Right hindlimb (tissue), 1 donor: ENCODE data around the gene NPRL2.

ENCODE experiments used
- DNase-seq: peaks from one replicate; pipeline ENCODE4 v3.0.0-alpha.2; 2018

NPRL2 gene

DNA sequence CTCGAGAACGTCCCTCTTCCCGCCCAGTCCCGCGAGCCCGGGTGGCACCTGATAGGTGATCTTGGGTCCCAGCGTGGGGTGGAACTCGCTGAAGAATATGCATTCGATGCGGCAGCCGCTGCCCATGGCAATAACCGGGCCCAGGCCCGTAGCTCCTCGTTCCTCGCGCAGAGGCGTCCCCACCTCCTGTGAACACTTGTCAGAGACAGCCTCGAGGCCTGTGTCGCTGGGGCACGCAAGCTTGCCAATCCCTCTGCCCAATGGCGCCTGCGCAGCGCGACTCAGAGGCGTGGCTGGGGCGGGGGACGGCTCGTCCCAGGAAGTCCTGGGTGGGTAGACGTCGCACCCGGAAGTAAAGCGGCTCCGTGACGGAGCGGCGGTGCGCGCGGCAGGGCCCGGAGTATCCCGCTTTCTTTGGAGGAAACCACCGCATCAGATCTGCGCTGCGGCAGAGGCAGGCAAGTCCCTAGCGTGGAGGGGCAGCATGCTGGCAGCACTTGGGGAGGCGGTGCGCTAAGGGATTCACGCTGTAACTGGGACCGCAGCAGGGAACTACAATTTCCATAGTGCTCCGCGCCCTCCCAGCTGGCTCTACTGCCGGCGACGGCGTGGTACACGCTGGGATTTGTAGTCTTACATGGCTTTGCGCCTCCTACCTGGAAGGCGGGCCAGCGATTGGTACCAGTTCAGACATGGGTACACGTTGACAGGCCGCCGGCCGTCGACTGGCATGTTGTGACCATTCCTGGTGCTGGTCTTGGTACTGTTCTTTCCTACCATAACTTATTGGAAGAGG is at the start of gene NPRL2, which contains the start of gene CYB561D2:
Gene NPRL2 (minus strand): TSS at position 249 of the 796 bp plus-strand sequence. CDS start 123 bp downstream, at position 126.
Gene CYB561D2 (plus strand): TSS at position 336 of the 796 bp plus-strand sequence. CDS start 572 bp downstream, outside the sequence.
- DNase-seq = peak; percentile 97

DNA sequence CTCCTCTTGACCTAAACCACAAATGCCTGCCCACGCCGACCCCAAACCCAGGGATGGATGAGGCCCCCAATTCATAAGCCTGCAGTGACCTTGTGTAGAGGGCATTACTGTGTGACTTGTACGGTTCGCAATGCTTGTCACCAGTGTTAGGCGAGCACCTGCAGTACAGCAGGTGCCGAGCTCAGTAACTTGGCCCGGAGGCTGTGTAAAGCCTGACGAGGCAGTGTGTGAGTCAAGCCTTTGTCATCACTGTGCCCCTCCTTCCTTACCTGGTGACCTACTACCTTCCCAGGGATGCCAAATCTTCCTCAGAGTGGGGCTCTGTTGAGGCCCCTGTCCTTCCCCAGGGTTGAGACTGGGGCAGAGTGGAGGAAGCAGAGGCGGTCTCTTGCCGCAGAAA is 45.9 kb upstream of the NPRL2 start:
- DNase-seq = no peak

DNA sequence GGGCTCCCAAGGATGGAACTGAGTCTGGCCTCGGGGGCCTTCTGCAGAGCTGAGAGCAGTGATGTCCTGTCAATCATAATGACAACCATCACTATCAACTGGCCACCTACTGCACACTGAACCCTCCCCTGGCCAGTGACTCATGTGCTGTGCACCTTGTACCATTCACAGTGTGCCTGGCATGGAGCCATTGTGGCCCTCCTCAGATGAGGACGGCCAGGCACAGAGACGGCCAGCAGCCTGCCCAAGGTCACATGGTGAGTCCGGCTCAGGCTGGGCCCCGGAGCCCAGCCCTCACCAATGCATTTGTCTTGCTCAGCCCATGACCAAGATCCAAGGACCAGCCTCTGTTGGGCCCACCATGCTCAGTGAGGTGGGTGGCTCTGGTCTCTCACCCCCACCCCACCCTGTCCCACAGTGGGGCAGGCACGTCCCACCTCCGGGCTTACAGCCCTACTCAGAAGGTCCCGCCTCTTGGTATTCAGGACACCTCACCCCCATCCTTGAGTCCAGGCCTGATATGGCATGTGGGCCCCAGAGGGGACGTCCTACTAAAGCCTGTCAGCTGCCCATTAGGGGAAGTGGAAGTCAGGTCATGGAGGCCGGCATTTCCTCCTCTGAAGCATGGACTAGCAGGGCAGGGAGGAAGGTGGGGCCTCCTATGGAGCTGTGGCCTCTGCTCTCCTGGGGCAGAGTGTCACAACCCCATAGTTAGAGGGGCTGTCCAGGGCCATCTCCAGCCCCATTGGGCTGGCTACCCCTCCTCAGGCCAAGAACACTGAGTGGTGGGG is 44.7 kb upstream of the NPRL2 start:
- DNase-seq = no peak

DNA sequence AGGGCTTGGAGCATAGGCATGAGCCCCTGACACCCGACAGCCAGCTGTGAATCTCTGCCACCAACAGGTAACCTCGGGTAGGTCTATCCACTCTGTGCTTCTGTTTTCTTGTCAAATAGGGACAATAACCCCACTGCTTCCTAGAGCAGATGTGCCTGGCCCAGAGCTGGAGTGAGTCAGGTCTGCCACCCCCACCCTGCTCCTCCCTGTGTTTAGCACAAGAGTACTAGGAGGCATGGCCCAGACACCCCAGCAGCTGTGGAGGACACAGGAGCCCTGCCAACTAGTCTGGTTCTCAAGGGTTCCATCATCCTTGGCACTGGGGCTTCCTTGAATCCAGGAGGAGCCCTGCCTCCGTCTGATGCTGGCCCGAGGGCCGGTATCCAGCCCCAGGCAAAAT is 42.5 kb upstream of the NPRL2 start:
- no peak for DNase-seq

DNA sequence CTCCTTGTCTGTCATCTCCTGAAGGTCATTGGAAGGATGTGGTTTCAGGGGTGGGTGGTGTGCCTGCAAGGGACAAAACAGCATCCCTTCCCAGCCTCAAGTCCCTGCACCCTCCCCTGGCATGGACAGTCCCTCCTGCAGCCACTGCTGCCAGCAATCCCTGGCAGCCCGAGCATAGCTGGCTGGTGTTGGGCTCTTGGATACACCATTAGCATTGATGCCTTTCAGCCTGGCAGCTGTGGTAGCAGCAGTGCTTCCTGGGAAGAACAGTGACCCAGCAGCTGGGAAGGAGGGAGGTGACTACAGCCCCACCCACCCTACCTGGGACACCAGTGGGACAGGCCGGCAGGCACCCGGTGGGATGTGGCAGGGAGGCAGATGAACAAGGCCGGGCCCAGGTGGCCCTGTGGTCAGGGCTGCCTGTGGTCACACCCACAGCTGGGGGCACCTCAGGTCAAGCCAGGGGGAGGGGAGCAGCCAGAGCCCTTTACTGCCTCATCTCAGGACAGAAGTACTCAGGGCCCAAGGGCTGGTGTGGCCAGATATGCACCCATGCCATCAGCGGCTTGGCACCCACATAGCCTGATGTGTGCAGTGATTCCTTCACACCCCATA is 41.6 kb upstream of the NPRL2 start:
- DNase-seq = peak; percentile 52

DNA sequence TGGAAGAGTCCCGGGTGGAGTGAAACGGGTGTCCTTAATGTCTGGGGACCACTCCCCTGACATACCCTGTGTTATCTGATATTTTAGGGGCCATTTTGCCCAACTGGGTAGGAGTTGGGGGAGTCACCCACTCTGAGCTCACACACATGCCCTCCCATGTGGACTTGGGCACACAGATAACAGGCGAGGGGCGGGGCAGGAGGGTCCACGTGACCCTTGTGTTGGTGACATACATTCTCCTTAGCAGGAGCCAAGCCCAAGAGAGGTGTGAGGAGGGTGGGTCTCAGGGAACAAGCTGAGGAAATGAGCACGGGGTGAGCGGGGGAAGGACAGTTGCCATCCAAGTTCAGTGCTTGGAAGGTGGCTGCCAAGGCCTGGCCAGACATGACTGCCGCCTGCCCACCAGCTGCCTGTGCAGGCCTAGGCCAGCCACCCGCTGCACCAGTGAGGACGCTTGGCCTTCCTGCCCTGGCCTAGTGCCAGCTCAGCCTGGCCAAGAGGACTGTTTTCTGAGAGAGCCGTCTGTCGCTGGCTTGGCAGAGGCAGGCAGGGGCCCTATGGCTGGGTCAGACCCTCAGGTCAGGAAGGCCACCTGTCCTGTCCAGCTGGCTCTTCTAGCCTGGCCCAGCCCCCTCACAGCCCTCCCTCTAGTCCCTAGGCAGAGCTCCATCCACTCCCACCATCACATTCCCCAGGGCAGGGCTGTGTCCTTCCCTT is 40.1 kb upstream of the NPRL2 start:
- peak; percentile 81 for DNase-seq

DNA sequence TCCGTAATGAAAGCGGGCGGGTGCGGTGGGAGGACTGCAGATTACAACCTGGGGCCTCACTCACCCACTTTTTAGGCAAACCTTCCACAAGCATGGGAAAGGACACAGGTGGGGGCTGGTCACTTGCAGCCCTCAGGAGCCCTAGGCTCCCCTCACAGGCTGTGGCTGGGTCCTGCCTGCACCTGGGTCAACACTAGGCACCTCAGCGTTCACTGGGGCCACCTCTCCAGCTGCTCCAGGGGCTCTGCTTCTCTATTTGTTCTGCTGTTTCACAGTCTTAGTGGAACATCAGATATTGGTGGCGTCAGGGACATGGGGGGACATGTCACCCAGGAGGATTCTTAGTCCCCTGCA is 38.8 kb upstream of the NPRL2 start:
- no peak for DNase-seq

DNA sequence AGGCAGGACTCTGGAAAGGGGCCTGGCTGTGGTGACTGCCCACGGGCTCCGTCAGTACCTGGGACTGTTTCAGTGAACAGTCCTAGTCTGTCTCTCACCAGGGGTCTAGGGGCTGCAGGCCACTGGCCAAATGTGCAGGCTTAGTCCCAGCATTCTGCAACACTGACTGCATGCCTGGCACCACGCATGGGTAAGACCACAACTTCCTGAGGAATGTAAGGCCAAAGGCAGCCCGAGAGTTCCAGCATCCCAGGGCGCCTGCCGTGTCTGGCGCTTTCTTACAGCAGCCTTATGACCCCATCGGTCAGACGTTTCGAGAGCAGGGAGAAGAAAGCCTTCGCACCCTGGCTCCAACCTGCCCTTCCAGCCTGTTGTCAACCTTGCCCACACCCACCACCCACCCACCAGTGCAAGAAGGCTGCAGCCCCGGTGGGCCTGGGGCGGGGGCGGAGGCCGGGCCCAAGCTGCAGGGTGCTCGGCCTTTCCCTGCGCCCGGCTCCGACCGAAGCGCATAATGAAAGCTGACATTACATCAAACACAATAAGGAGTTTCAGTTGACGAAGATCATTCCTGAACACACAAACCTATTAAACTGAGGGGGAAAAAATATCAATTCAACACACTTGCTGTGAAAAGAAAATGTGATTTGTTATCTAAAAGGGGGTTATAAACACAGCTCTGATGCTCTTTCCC is 38.3 kb upstream of the NPRL2 start:
- DNase-seq = no peak

DNA sequence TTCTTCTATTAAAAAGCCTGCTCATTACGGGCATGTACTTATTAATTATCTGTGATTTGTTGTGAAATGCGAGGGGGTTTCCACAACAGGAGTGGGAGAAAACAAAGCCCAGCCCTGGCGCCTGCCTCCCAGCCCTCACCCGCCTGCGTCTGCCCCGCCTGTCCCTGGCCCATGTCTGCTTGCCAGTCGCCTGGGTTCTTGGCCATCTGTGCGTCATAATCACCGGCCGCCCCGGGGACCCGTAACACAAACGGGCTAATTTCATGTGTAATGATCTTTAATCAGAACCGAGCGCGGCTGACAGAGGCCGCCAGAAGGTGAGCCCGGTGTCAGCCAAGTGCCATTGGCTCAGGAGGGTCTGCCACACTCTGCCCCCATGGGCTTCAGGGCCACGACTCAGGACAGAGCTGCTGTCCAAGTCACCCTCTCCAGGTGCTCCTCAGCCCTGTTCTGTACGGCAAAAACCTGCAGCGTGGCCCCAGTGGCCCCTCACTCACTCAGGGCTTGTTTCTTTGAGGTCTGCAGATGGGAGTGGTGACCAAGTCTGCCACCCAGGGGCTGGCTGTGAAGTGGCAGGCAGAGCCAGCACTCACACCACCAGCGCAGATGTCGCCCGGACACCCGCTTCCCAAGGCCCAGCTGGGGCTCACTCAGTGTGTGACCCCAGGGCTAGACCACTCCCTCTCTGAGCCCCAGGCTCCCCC is 37.6 kb upstream of the NPRL2 start:
- no peak for DNase-seq

DNA sequence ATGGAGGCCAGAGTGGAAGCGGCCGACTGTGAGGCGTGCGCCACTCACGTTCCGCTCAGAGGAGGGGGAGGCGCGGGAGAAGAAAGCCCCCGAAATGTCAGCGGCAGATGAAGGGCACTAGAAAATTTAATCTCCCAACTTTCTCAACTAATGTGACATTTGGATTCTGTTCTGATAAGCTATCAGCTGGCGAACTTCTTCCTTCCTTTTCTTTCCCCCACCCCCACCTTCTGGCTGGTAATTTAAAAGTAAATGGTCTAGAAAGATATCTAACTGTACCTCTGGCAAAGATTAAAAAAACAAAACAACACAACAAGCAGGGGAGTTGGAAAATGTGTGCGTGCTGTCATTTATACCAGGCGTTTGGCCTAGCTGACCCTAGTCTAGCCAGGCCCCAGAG is 35.2 kb upstream of the NPRL2 start:
- DNase-seq = no peak

DNA sequence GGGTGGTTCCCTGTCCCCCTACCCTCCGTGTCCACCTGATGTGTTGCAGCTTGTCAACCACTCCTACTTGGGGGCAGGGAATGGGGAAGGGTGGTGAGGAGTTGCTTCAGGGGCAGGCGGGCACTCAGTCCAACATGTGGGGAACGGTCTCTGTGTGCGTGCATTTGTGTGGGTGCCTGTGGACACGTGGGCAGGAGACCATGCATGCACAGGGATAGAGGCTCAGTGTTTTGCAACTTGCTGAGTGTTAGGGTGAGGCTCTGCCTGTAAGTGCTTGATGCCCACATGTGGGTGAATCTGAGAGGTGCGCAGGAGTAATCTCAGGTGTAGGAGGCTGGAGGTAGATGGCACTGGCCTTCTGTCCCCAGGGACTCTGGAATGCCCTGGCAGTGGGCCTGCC is 33.2 kb upstream of the NPRL2 start:
- no peak for DNase-seq

DNA sequence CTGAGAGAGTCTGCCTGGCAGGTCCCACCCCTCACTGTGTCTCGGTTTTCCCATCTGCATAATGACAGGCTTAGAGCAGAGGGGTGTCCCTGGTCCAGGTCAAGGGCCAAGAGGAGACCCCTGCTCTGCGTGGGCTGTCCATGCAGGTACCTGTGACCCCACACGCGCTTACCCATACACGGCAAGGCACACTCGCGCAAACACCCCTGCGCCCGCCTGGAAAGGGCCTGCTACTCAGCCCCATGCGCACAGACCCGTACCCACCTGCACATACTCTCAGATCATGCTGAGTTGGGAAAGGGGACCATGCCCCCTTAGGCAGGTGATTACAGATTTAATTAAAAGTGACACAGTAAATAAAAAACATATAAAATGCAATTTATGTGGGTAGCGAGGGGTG is 32.1 kb upstream of the NPRL2 start:
- no peak for DNase-seq

DNA sequence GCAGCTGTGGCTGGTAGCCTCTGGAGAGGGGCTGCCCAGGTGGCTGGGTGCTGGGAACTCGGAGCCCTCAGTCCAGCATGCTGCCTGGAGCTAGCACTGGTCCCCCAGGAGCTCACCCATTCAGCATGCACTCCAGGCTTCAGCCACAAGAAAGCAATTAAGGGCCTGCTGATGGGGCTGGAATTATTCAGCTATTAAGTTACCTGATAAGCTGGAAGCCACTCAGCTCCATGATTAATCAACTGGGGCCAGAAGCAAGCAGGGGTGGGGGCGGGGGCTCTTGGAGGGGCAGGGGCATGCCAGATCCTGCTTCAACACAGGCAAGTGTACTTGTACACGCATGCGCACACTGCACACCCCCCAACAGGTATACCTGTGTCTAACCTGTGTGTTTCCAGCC is 30.8 kb upstream of the NPRL2 start:
- DNase-seq = no peak

DNA sequence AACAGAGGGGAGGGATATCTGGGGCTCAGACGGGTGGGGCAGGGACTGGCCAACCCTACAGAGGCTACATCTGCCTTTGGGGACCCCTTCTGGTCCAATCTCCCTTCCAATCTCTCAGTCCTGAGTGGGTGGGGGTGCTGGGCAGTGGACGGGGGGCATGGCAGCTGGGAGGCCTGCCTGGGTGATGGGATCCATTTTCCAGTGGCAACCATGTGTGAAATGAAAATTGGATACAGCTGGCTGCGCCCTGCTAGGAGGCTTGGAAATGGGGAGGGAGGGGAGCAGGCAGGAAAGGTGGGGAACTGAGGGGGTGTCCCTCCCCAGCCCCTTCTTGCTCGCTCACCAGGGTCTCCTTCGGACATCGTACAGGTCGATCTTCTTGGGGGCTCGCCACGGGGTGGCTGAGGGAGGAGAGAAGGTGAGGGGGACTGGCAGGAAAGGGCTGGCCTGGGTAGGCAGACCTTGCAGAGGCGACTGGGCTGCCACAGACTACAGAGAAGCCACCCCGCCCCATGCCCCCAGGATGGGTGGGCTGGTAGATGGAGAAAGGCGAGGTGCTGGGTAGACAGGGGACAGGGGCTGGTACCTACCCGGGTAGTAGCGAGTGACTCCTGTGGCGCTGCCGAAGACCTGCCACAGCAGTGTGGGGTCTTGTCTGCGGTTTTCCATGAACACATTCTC is 30.0 kb upstream of the NPRL2 start:
- no peak for DNase-seq

DNA sequence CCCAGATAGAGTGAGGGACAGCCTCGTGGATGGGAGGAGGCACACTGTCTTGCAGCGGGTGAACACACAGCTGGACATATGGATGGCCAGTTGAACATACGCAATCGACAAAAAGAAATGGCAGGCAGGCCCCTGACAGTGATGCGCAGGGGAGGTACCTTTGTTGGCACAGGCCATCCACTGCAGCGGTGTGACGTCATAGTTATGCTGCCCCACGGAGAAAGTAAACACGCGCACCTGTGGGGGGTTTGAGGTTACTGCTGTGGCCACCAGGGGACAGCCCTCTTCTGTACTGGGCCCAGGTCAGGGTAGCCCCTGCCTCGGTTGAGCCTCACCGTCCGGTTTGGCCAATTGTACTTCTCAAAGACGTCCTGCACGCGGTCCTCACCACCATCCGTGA is 28.2 kb upstream of the NPRL2 start:
- DNase-seq = no peak

DNA sequence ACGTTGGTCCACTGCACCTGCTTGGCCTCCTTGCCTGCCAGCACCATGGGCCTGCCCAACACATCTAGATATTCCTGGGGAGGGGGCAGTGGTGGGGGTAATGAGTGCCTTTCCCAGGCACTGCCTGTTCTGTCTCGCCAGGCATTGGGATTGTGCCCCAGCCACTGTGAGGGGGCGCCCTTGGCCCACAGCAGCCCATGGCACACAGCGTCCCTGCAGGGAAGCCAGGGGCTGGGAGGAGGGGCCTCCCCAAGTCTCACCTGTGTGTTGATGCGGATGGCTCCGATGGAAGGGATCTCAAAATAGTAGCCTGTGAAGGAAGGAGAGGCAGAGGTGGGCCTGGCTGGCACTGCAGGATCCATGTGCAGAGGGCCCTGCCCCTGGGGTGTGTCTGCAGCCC is 27.4 kb upstream of the NPRL2 start:
- DNase-seq = no peak

DNA sequence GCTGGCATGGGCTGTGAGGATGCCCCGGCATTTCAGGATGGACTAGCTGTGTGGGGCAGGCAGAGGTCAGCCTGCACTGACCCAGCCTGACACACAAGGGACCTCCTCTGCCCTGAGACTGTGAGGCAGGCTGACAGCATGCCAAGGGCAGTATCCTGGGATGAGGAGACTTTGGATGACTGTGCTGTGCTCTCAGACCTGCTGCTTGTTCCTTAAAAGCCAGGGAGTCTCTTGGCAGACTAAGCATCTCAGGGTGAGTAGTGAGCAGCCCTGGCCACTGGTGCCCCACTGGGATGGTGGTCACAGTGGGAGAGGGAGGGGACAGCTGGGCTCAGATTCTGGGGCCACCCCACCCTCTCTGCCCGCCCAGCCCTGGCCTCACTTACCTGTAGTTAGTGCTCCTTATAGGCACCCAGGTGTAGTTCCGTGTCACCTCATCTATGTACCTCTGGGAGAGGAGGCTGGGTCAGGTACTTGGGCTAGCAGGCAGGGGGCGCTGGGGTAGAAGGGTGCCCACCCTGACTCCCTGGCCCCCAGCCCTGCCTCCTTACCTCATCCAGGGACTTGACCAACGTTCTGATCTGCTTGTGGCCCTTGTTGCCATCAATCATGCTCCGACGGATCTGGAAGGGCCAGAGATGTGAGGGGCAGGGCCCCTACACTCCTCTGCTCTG is 24.8 kb upstream of the NPRL2 start:
- no peak for DNase-seq

DNA sequence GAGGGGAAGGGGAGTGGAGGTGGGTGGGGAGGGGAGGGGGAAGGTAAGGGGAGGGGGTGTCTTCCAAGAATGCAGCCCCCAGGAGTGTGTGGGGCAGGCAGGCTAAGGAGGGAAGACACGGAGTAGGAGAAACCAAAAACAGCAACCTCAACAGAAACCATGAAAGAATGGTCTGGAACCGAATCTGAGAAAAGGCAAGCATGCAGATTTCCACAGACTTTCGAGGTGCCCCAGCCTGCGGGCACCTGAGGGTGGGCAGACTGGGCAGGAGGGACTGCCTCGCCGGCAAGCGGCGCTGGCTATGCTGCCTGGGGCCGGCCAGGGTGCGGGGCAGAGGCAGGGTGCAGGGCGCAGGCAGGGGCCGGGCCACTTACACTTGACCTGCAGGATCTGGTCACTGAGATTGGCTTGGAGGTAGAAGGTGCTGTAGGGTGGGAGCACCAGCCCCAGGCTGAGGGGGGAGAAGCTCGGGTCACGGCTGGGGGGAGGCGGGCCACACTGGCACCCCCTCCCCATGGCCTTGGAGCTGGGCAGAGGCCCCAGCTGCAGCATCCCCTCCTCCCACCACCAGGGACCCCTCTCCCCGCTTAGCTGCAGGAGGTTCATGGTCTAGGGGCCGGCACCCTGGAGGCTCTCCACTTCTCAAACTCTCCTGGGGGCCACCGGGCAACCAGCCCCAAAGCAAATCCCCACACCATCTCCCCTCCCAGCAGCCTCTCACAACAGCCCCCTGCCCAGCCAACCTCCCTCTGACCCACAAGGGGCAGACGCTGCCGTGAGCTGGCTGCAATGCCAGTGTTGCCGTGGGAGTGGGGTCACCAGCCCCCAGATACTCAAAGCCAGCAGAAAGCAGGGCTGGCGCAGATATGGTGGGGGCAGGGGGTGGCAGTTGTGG is 24.0 kb upstream of the NPRL2 start:
- no peak for DNase-seq
